ENCODE measurements around the gene RAMP3. TPM values are rescaled to one million over a fixed set of nuclear protein-coding genes. Genes with fewer than 3 reads are reported as not detected.

RAMP3 gene
- polyA plus RNA-seq, 10 donors, result 1.7 to 6.9 (median 4.9) TPM

- no peak for DNase-seq
Measured at GRCh38 chr7:45220846-45221618, 63.4 kb downstream of the RAMP3 start.

GRCh38 chr7:45221896-45222604, 64.5 kb downstream of the RAMP3 start:
- no peak for DNase-seq

GRCh38 chr7:45223078-45223477, 65.5 kb downstream of the RAMP3 start:
- DNase-seq, result no peak

- no peak for DNase-seq
Measured at GRCh38 chr7:45223728-45224630, 66.4 kb downstream of the RAMP3 start.

- peak in 1 of 3 donors; percentile 32 for DNase-seq
Measured at GRCh38 chr7:45224832-45225231, 67.2 kb downstream of the RAMP3 start.

GRCh38 chr7:45225311-45225947, 67.8 kb downstream of the RAMP3 start:
- no peak for DNase-seq

- no peak for DNase-seq
Measured at GRCh38 chr7:45225948-45226335, 68.4 kb downstream of the RAMP3 start.

- DNase-seq, result no peak
Measured at GRCh38 chr7:45229156-45229920, 71.7 kb downstream of the RAMP3 start.

GRCh38 chr7:45230083-45230482, 72.5 kb downstream of the RAMP3 start:
- DNase-seq, result no peak

GRCh38 chr7:45230611-45231165, 73.1 kb downstream of the RAMP3 start:
- no peak for DNase-seq

- DNase-seq, result no peak
Measured at GRCh38 chr7:45233249-45233775, 75.7 kb downstream of the RAMP3 start.

Other genes starting within 250 kb of the RAMP3 start
- gene MYO1G, start 178.8 kb upstream of the RAMP3 start, polyA plus RNA-seq (ENCODE audit: insufficient read length in 10 of 10), result 1 to 10 TPM in 4 of 10 donors, under 1 TPM in 6; 0.42 to 6.6 (median 0.81) TPM
- gene CCM2, start 157.6 kb upstream of the RAMP3 start, polyA plus RNA-seq (ENCODE audit: insufficient read length in 10 of 10), result 10 to 100 TPM; 37.7 to 44.1 (median 40.4) TPM
- gene NACAD, start 68.8 kb upstream of the RAMP3 start, polyA plus RNA-seq (ENCODE audit: insufficient read length in 10 of 10), result 1 to 10 TPM; 4.0 to 8.4 (median 5.7) TPM
- gene TBRG4, start 46.1 kb upstream of the RAMP3 start, polyA plus RNA-seq (ENCODE audit: insufficient read length in 10 of 10), result 10 to 100 TPM; 31.4 to 44.2 (median 37.5) TPM

Data from muscle of back (tissue), 11 donors.